HepG2 (cell line): ENCODE measurements around the gene ZMIZ1. TPM values are rescaled to one million over a fixed set of nuclear protein-coding genes. Genes with fewer than 3 reads are reported as not detected.

ENCODE experiments used
- CBX2 ChIP-seq, 2 experiments: fragments of 200-600 bp in 1 of 2; sonication (generic); formaldehyde crosslinking in 1 of 2; IDR thresholded peaks; 2 replicates each; pipeline versions ENCODE4 v1.7.0 to v1.8.1; 2018 to 2022; ENCODE audit warnings: low read depth in 2 of 2, low read length in 1 of 2, mild to moderate bottlenecking in 1 of 2, missing genetic modification reagents in 1 of 2
- CEBPB ChIP-seq: IDR thresholded peaks from 2 replicates; pipeline ENCODE4 v1.6.1; 2011; ENCODE audit warnings: low read depth, low read length, improper control_type of control experiment, borderline replicate concordance
- ELF1 ChIP-seq: sonication (generic); formaldehyde crosslinking; IDR thresholded peaks from 2 replicates; pipeline ENCODE4 v1.4.0; 2020; ENCODE audit warnings: missing genetic modification reagents
- HMGA1 ChIP-seq: sonication (generic); formaldehyde crosslinking; conservative IDR thresholded peaks from 2 replicates; pipeline ENCODE4 v1.4.0; 2020; ENCODE audit warnings: missing genetic modification reagents
- HOXA9 ChIP-seq: sonication (generic); formaldehyde crosslinking; IDR thresholded peaks from 2 replicates; pipeline ENCODE4 v1.8.1; 2022; ENCODE audit warnings: missing genetic modification reagents, mild to moderate bottlenecking, moderate library complexity, borderline replicate concordance
- KAT2B ChIP-seq: fragments of 150-350 bp; IDR thresholded peaks from 2 replicates; pipeline ENCODE4 v1.6.1; 2014; ENCODE audit warnings: low read depth, low read length, borderline replicate concordance
- KDM2A ChIP-seq: sonication (generic); formaldehyde crosslinking; IDR thresholded peaks from 2 replicates; pipeline ENCODE4 v1.4.0; 2020; ENCODE audit warnings: low read depth, missing genetic modification reagents, borderline replicate concordance
- KLF6 ChIP-seq: IDR thresholded peaks from 2 replicates; pipeline ENCODE4 v1.8.0; 2016; ENCODE audit warnings: missing biosample characterization, missing genetic modification reagents
- PHF8 ChIP-seq: sonication (generic); formaldehyde crosslinking; IDR thresholded peaks from 2 replicates; pipeline ENCODE4 v1.5.0; 2020; ENCODE audit warnings: missing genetic modification reagents
- POLR2A ChIP-seq, 2 experiments: IDR thresholded peaks; 2 replicates each; pipeline ENCODE4 v1.6.1; 2011; ENCODE audit warnings: low read depth in 2 of 2, low read length in 2 of 2, mild to moderate bottlenecking in 1 of 2, moderate library complexity in 1 of 2; ENCODE audit not compliant: insufficient read depth in 1 of 2
- RCOR2 ChIP-seq: IDR thresholded peaks from 2 replicates; pipeline ENCODE4 v1.6.1; 2016; ENCODE audit warnings: missing biosample characterization, missing genetic modification reagents
- REXO4 ChIP-seq: sonication (generic); formaldehyde crosslinking; IDR thresholded peaks from 2 replicates; pipeline ENCODE4 v1.8.0; 2022; ENCODE audit warnings: missing genetic modification reagents, mild to moderate bottlenecking, borderline replicate concordance
- SALL1 ChIP-seq: sonication (generic); formaldehyde crosslinking; IDR thresholded peaks from 2 replicates; pipeline ENCODE4 v1.8.0; 2022; ENCODE audit warnings: mild to moderate bottlenecking, missing genetic modification reagents
- SNRNP70 ChIP-seq: fragments of 200-400 bp; formaldehyde crosslinking; IDR thresholded peaks from 2 replicates; pipeline ENCODE4 v1.6.1; 2017; ENCODE audit warnings: mild to moderate bottlenecking, low read depth, low read length, moderate library complexity
- SRY ChIP-seq: sonication (generic); formaldehyde crosslinking; IDR thresholded peaks from 2 replicates; pipeline ENCODE4 v1.8.0; 2022; ENCODE audit warnings: mild to moderate bottlenecking, missing genetic modification reagents
- TEAD2 ChIP-seq: sonication (generic); formaldehyde crosslinking; IDR thresholded peaks from 2 replicates; pipeline ENCODE4 v1.9.0; 2021; ENCODE audit warnings: missing genetic modification reagents
- ZBTB38 ChIP-seq: sonication (generic); formaldehyde crosslinking; IDR thresholded peaks from 2 replicates; pipeline ENCODE4 v1.5.1; 2020; ENCODE audit warnings: mild to moderate bottlenecking, missing genetic modification reagents
- ZFP36 ChIP-seq: fragments of 150-350 bp; IDR thresholded peaks from 2 replicates; pipeline ENCODE4 v1.6.1; 2018; ENCODE audit warnings: borderline replicate concordance, low read length, low read depth; ENCODE audit not compliant: partially characterized antibody
- ZNF12 ChIP-seq: sonication (generic); formaldehyde crosslinking; IDR thresholded peaks from 2 replicates; pipeline ENCODE4 v1.5.0; 2020; ENCODE audit warnings: missing genetic modification reagents
- ZNF251 ChIP-seq: sonication (generic); formaldehyde crosslinking; IDR thresholded peaks from 2 replicates; pipeline ENCODE4 v1.9.0; 2021; ENCODE audit warnings: mild to moderate bottlenecking, missing genetic modification reagents
- ZNF530 ChIP-seq: sonication (generic); formaldehyde crosslinking; IDR thresholded peaks from 2 replicates; pipeline ENCODE4 v1.5.0; 2020; ENCODE audit warnings: low read depth, mild to moderate bottlenecking, missing genetic modification reagents
- ZNF552 ChIP-seq: sonication (generic); formaldehyde crosslinking; IDR thresholded peaks from 2 replicates; pipeline ENCODE4 v1.9.0; 2022; ENCODE audit warnings: missing genetic modification reagents, mild to moderate bottlenecking, borderline replicate concordance
- ZNF773 ChIP-seq: sonication (generic); formaldehyde crosslinking; IDR thresholded peaks from 2 replicates; pipeline ENCODE4 v1.4.0; 2020; ENCODE audit warnings: missing genetic modification reagents, borderline replicate concordance
- ZNF841 ChIP-seq: sonication (generic); formaldehyde crosslinking; IDR thresholded peaks from 2 replicates; pipeline ENCODE4 v1.8.1; 2023; ENCODE audit warnings: missing genetic modification reagents, borderline replicate concordance
- polyA plus RNA-seq, 8 experiments: library from polyadenylated mRNA; depleted of rRNA in 3 of 8; stranded (reverse) in 7 of 8; unstranded in 1 of 8; fragments of >200 nt; fragmentation: Illumina TruSeq in 4 of 8; extraction: Trizol in 4 of 8; gene quantifications; 2 replicates each; pipeline versions ENCODE4 v1.2.1 to v1.2.3, GENCODE V29; 2011 to 2016; ENCODE audit warnings: low read depth in 4 of 8, missing spikeins in 1 of 8, mixed read lengths in 1 of 8; ENCODE audit not compliant: insufficient read depth in 1 of 8
- total RNA-seq, 5 experiments: library from RNA; depleted of rRNA; stranded (reverse); fragments of >200 nt; fragmentation: Illumina TruSeq; extraction: Trizol; gene quantifications; 2 replicates each; pipeline ENCODE4 v1.2.3, GENCODE V29; 2016; ENCODE audit warnings: low read depth in 1 of 5
- TF ChIP-seq, protein P1 (sequence below): sonication (generic); formaldehyde crosslinking; IDR thresholded peaks from 2 replicates; pipeline ENCODE4 v1.5.0; 2020; ENCODE audit warnings: missing genetic modification reagents
- TF ChIP-seq, protein P2 (sequence below): sonication (generic); formaldehyde crosslinking; IDR thresholded peaks from 2 replicates; pipeline ENCODE4 v1.4.0; 2020; ENCODE audit warnings: missing genetic modification reagents, borderline replicate concordance
- TF ChIP-seq, protein P3 (sequence below): IDR thresholded peaks from 2 replicates; pipeline ENCODE4 v1.6.1; 2016; ENCODE audit warnings: missing compliant biosample characterization, missing genetic modification reagents, borderline replicate concordance
- TF ChIP-seq, protein P4 (sequence below): IDR thresholded peaks from 2 replicates; pipeline ENCODE4 v1.6.1; 2016

ZMIZ1 gene
- total and polyA plus RNA-seq, 2 of the 13 experiments (the other 11 are each of a cell fraction or from before 2014, with no cell fraction given), result 5.3 to 10.2 TPM

DNA sequence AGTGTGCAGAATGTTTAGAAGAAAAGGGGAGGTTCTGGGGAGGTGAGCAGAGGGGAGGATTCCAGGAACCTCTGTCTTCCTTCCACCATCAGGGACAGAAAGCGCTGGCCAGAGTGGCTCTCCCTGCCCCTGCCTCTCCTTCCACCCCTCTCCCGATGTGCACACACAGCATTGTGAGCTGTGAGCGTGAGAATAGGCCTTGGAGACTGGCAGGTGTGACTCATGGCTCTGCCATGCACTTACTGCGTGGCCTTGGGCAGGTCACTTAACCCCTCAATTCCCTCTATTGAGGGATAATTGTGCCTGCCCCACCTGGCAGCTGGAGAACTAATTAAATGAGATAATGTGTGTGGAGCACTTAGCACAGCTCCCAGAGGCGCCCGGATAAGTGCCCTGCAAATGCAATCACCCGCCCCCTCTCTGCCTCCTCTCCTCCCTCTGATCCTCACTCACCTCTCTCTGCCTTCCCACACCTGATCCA lies 115.4 kb downstream of the ZMIZ1 start (continued):
- TF ChIP-seq, protein P1, sequence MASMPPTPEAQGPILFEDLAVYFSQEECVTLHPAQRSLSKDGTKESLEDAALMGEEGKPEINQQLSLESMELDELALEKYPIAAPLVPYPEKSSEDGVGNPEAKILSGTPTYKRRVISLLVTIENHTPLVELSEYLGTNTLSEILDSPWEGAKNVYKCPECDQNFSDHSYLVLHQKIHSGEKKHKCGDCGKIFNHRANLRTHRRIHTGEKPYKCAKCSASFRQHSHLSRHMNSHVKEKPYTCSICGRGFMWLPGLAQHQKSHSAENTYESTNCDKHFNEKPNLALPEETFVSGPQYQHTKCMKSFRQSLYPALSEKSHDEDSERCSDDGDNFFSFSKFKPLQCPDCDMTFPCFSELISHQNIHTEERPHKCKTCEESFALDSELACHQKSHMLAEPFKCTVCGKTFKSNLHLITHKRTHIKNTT (CRISPR knock-in tag), result no peak
- TF ChIP-seq RCOR2 (CRISPR knock-in tag), result peak; percentile 71
- peak; percentile 88 for TF ChIP-seq SALL1 (CRISPR knock-in tag)
- TF ChIP-seq TEAD2 (CRISPR knock-in tag), result no peak
- TF ChIP-seq SRY, result 0 out of 2 replicates have a peak, but pooled peaks have one; percentile 29
- TF ChIP-seq ZNF12 (CRISPR knock-in tag), result no peak
- no peak for TF ChIP-seq HMGA1
- TF ChIP-seq, protein P2, sequence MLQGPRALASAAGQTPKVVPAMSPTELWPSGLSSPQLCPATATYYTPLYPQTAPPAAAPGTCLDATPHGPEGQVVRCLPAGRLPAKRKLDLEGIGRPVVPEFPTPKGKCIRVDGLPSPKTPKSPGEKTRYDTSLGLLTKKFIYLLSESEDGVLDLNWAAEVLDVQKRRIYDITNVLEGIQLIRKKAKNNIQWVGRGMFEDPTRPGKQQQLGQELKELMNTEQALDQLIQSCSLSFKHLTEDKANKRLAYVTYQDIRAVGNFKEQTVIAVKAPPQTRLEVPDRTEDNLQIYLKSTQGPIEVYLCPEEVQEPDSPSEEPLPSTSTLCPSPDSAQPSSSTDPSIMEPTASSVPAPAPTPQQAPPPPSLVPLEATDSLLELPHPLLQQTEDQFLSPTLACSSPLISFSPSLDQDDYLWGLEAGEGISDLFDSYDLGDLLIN, result peak; percentile 45; the same call in 1 of the 2 replicates
- TF ChIP-seq, protein P3, sequence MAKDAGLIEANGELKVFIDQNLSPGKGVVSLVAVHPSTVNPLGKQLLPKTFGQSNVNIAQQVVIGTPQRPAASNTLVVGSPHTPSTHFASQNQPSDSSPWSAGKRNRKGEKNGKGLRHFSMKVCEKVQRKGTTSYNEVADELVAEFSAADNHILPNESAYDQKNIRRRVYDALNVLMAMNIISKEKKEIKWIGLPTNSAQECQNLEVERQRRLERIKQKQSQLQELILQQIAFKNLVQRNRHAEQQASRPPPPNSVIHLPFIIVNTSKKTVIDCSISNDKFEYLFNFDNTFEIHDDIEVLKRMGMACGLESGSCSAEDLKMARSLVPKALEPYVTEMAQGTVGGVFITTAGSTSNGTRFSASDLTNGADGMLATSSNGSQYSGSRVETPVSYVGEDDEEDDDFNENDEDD (CRISPR knock-in tag), result peak; percentile 64; the same call in 1 of the 2 replicates
- no peak for TF ChIP-seq KLF6 (CRISPR knock-in tag)
- TF ChIP-seq, protein P4, sequence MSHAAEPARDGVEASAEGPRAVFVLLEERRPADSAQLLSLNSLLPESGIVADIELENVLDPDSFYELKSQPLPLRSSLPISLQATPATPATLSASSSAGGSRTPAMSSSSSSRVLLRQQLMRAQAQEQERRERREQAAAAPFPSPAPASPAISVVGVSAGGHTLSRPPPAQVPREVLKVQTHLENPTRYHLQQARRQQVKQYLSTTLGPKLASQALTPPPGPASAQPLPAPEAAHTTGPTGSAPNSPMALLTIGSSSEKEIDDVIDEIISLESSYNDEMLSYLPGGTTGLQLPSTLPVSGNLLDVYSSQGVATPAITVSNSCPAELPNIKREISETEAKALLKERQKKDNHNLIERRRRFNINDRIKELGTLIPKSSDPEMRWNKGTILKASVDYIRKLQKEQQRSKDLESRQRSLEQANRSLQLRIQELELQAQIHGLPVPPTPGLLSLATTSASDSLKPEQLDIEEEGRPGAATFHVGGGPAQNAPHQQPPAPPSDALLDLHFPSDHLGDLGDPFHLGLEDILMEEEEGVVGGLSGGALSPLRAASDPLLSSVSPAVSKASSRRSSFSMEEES (CRISPR knock-in tag), result 0 out of 2 replicates have a peak, but pooled peaks have one; percentile 50
- no peak for TF ChIP-seq KAT2B
- no peak for TF ChIP-seq ZFP36
- peak; percentile 34 to 52; a peak in 2 of 4 replicates for TF ChIP-seq POLR2A (IDR thresholded peaks at IDR 0.05; ENCODE audit: insufficient read depth in 1 of 2, low read depth in 2 of 2, low read length in 2 of 2)
- TF ChIP-seq PHF8 (CRISPR knock-in tag), result 0 out of 2 replicates have a peak, but pooled peaks have one; percentile 23
- no peak for TF ChIP-seq ZNF251 (CRISPR knock-in tag)
- no peak for TF ChIP-seq ZNF552
- TF ChIP-seq ZNF773 (CRISPR knock-in tag), result no peak
- TF ChIP-seq REXO4, result no peak
- peak; percentile 64 for TF ChIP-seq ZBTB38
- TF ChIP-seq ELF1 (CRISPR knock-in tag), result no peak
- no peak for TF ChIP-seq ZNF841
- no peak for TF ChIP-seq CBX2 (IDR thresholded peaks at IDR 0.05; ENCODE audit: low read depth, low read length)
- no peak for TF ChIP-seq CBX2 (CRISPR knock-in tag; IDR thresholded peaks at IDR 0.05; ENCODE audit: low read depth)
- peak; percentile 61; the same call in 1 of the 2 replicates for TF ChIP-seq KDM2A (CRISPR knock-in tag)
- no peak for TF ChIP-seq ZNF530 (CRISPR knock-in tag)
- TF ChIP-seq SNRNP70, result no peak
- 0 out of 2 replicates have a peak, but pooled peaks have one; percentile 29 for TF ChIP-seq HOXA9 (CRISPR knock-in tag)
- no peak for TF ChIP-seq CEBPB
